Measurements from ENCODE around the gene KLRG1. TPM values are rescaled to one million over a fixed set of nuclear protein-coding genes. Genes with fewer than 3 reads are reported as not detected.

The KLRG1 gene
- 3.5 TPM in 2 replicates for total RNA-seq

DNA sequence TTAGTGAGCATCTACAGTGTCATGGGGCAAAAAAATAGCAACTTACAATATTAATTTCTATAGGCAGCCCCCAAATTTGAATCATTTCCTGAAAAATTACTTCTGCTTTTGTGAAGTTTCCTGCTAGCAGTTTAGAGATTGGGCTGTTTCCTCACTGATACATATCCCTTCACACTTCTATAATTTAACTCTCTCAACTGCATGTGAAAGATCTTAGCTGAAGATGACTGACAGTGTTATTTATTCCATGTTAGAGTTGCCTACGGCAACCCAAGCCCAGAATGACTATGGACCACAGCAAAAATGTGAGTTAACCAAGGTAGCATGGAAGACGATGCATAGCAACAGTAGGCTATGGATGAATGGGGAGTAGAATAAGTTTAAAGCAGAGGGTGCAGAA, at the start of gene KLRG1:
TSS of gene KLRG1 (plus strand) at position 134 of the 400 bp plus-strand sequence. CDS start at position 224, 90 bp downstream.
- intact Hi-C loops (cut with micrococcal nuclease): loop anchor here (1.0 kb wide), 1 partner anchor 36 kb away; no protein-coding TSS in a partner anchor

GRCh38 chr12:8941691-8942478, 47.5 kb upstream of the KLRG1 start:
- intact Hi-C loops (cut with micrococcal nuclease): no loop called here

- intact Hi-C loops (cut with micrococcal nuclease): no loop called here
Observed at GRCh38 chr12:8943565-8944186, 45.7 kb upstream of the KLRG1 start.

DNA sequence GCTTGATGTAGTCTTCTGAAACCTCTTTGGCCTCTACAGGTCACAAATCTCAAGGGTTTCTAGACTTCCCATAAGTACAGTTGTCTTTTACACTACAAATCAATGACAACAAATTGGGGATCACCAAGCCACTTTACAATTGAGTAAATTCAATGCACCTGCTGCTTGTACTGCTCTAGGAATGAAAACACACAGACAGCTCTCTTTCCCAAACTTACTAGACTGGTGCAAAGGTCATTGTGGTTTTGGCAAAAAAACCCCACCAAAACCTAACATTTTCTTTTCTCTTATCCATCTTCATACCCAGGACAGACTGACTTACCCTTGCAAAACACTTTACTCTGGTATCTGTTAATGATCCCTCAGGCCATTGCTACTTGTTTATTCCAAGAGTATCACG, 42.6 kb upstream of the KLRG1 start:
- intact Hi-C loops (cut with micrococcal nuclease): no loop called here

- intact Hi-C loops (cut with micrococcal nuclease): no loop called here
Observed at GRCh38 chr12:8947737-8948136, 41.6 kb upstream of the KLRG1 start.

- intact Hi-C loops (cut with micrococcal nuclease): loop anchor here (1.0 kb wide), 2 partner anchors 35 to 867 kb away; partner anchors contain the start of genes NECAP1 and PHC1
Observed at GRCh38 chr12:8948701-8949341, 40.5 kb upstream of the KLRG1 start.

GRCh38 chr12:8949342-8950220, 39.8 kb upstream of the KLRG1 start, which contains the start of gene M6PR:
Gene M6PR (minus strand): TSS chr12:8949645. CDS start chr12:8946404, 3,241 bp downstream.
- intact Hi-C loops (cut with micrococcal nuclease): loop anchor here (1.0 to 2.0 kb wide), 3 partner anchors 35 to 867 kb away; partner anchors contain the start of genes NECAP1 and PHC1

GRCh38 chr12:8950221-8950527, 39.2 kb upstream of the KLRG1 start:
- intact Hi-C loops (cut with micrococcal nuclease): loop anchor here (2.0 kb wide), 1 partner anchor 99 kb away; no protein-coding TSS in a partner anchor

DNA sequence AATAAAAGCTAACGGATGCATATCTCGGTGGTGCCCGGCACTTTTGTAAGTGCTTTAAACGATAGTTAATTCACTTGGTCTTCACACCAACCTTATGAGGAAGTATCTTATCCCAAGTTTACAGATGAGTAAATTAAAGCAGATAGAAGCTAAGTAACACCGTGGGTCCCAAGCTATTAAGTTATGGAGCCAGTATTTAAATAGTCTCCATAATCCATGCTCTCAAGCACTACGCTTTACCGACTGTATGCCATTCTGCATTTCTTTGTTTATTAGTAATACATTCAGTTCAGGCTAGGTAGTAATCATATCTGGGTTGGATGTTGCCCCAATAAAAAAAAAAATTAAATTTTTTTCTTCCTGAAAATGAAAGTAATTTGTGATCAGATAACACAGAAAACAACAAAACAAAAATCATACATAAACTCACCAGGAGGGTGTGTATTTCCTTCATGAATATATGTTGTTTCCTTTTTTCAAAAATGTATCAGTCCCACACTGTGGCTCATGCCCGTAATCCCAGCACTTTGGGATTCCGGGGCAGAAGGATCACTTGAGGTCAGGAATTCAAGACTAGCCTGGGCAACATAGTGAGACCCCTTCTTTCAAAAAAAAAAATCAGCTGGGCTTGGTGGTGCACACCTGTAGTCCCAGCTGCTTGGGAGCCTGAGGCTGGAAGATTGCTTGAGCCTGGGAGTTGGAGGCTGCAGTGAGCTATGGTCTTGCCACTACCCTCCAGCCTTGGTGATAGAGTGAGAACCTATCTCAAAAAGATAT, 38.5 kb upstream of the KLRG1 start:
- intact Hi-C loops (cut with micrococcal nuclease): loop anchor here (1.0 to 2.0 kb wide), 3 partner anchors 74 to 98 kb away; no protein-coding TSS in a partner anchor

DNA sequence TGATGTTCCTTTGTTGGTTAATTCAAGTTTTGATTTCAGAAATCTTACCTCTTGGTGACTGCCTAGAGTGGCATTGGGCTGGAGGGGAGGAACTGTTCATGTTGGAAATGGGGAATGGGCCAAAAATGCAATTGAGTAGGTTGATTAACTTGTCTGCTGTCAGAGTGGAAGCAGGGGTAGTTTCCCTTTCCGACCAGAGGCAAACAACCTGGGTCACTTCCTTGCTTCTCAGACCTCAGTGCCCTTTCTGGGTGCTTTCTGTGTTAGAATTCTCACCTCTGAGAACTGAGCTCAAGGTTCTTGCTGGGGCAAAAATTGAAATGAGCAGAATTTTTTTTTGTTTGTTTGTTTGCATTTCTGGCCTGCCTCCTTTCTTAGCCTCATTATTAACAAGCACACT, 37.6 kb upstream of the KLRG1 start:
- intact Hi-C loops (cut with micrococcal nuclease): loop anchor here (1.0 to 2.0 kb wide), 4 partner anchors 45 to 97 kb away; no protein-coding TSS in a partner anchor

- intact Hi-C loops (cut with micrococcal nuclease): loop anchor here (2.0 kb wide), 1 partner anchor 43 kb away; no protein-coding TSS in a partner anchor
Observed at GRCh38 chr12:8953773-8954402, 35.5 kb upstream of the KLRG1 start.

GRCh38 chr12:8956073-8956472, 33.3 kb upstream of the KLRG1 start:
- intact Hi-C loops (cut with micrococcal nuclease): no loop called here

GRCh38 chr12:8956772-8957171, 32.6 kb upstream of the KLRG1 start:
- intact Hi-C loops (cut with micrococcal nuclease): no loop called here

GRCh38 chr12:8957561-8957960, 31.8 kb upstream of the KLRG1 start:
- intact Hi-C loops (cut with micrococcal nuclease): no loop called here

GRCh38 chr12:8958066-8958465, 31.3 kb upstream of the KLRG1 start:
- intact Hi-C loops (cut with micrococcal nuclease): no loop called here

DNA sequence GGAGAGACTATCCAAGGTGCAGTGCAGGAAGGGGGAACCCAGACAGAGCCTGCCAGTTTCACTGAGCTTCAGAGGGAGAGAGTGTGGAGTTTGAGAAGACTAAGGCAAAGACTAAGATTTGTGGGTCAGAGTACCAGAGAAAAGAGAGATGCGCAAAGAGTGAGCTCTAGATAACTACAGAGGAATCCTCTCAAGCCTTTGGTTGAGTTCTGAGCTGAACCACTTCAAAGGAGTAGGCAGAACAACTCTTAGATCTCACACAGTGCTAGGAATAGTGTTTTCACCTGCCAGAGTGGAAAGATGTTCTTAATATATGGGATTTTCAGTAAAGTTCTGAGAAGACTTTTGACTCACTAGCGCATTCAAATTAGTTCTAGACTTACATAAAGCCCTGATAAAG, 29.2 kb upstream of the KLRG1 start:
- intact Hi-C loops (cut with micrococcal nuclease): no loop called here

DNA sequence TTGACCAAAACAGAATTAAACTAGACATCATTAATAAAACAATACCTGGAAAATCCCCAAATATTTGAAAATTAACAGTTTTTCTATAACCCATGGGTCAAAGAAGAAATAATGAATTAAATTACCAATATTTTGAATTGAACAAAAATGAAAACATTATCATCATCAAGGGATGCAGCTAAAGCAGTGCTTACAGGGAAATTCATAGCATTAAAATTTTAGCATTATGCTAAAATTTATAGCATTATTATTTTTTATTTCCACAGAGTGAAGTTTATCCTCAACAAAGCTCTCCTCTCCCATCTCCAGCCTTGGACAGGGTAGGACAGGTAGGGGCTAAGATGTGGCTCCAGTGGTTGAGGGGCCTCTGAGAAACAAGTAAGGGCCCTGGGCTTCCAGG, 20.6 kb upstream of the KLRG1 start:
- intact Hi-C loops (cut with micrococcal nuclease): no loop called here

GRCh38 chr12:8969861-8970411, 19.4 kb upstream of the KLRG1 start:
- intact Hi-C loops (cut with micrococcal nuclease): no loop called here

- intact Hi-C loops (cut with micrococcal nuclease): no loop called here
Observed at GRCh38 chr12:8970432-8970831, 18.9 kb upstream of the KLRG1 start.
